HPDE6-E6E7 (cell line): ENCODE measurements around the gene SCNN1A.

Experiments used
- DNase-seq: peaks from one replicate; pipeline ENCODE4 v3.0.0; 2011; ENCODE audit warnings: missing footprints; ENCODE audit errors: extremely low spot score

SCNN1A gene

DNA sequence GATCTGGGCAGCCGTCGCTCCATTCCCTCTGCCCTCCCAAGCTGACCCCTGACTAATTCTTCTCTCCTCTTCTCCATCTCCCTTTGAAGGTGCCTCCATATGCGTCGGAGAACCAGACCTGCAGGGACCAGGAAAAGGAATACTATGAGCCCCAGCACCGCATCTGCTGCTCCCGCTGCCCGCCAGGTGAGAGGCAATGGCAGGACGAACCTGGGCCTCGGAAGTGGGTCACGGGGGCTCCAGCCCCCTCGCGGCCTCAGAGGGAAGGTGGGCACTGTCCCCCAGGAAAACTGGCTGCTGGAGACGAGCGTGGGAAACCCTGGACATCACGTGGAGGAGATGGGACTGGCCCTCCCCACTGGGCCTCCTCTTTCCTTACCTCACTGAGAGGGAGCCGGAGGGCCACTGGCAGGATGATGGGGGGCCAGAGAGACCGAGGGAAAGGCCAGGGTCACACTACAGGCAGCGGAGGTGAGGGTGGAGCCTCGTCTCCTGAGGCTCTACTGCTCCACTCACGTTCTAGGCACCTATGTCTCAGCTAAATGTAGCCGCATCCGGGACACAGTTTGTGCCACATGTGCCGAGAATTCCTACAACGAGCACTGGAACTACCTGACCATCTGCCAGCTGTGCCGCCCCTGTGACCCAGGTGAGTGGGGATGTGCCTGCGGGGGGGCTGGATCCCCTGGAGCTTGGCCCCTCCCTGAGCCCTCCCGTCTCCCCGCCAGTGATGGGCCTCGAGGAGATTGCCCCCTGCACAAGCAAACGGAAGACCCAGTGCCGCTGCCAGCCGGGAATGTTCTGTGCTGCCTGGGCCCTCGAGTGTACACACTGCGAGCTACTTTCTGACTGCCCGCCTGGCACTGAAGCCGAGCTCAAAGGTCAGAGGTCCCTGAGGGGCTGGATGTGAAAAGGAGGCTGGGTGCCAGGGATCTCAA, 9.4 kb upstream of the SCNN1A start:
- DNase-seq, result no peak

DNA sequence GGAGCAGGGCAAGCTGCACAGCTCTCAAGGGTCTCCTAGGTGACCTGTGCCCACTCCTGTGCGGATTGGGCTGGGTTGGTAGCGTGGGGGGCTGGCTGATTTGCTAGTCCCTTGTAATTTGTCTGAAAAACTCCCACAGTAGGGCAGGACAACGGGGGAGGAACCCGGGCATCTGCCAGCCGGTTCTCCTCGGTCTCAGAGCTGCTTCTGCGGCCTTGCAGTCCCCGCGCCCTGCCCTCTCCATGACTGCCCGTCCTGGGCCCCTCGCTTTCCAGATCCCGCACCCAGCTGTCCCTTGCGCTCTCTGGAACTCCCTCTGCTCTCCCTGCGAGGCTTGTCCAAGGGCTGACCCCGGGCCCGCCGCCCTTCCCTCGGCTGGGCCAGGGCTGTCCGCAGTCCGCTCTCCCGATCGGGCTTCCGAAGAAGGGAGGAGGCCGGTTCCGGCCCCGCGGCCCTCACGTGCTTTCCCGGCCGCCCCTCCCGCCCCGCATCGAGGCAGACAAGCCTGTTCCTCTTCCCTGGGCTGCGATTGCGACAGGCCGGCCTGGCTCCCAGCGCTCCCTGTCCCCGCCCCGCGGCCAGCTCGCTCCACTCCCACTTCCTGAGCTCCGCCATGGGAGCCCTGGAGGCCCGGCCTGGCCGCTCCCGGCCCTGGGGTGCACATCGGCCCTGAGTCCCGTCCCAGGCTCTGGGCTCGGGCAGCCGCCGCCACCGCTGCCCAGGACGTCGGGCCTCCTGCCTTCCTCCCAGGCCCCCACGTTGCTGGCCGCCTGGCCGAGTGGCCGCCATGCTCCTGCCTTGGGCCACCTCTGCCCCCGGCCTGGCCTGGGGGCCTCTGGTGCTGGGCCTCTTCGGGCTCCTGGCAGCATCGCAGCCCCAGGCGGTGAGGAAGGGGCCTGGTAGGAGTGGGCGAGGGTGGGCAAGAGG, 8.5 kb upstream of the SCNN1A start, which contains the start of gene LTBR:
Gene LTBR, plus strand, starts transcription at position 591 of the 927 bp plus-strand sequence. Its CDS starts 197 bp downstream, at position 788.
- peak; percentile 93 for DNase-seq

DNA sequence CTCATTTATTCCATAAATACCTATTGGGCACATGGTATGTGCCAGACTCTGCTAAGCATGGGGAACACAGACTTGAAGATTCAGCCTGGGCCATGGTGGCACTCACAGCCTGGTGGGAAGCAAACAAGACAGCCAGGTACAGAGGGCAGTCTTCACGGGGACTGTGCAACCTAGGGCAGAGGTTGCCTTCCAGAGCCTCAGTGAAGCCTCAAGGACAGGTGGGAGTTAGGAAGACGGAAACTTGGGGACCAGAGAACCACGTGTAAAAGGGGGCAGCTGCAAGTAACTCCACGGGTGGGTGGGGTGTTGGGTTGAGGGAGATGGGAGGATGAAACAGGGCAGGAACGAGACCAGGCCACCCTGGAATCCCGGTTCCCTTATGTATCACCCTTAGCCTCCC, 7.6 kb upstream of the SCNN1A start:
- no peak for DNase-seq

DNA sequence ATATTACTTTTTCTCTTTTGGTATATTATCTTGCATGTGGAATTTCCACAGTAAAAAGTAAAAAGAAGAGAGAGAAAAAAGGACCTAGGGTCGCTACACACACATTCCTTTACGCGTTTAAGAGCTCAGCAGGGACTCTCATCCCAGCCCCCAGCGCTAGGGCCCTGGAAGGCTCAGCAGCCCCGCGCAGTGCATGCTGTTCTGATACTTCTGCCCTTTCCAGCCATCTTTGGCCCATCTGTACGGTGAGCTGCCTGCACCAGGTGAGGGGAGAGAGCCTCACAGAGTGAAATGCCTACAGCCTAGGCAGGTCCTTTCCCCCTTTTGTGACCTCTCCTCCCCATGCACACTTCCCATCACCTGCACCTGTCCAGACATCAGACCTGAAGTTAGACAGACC, 7.0 kb upstream of the SCNN1A start:
- no peak for DNase-seq

DNA sequence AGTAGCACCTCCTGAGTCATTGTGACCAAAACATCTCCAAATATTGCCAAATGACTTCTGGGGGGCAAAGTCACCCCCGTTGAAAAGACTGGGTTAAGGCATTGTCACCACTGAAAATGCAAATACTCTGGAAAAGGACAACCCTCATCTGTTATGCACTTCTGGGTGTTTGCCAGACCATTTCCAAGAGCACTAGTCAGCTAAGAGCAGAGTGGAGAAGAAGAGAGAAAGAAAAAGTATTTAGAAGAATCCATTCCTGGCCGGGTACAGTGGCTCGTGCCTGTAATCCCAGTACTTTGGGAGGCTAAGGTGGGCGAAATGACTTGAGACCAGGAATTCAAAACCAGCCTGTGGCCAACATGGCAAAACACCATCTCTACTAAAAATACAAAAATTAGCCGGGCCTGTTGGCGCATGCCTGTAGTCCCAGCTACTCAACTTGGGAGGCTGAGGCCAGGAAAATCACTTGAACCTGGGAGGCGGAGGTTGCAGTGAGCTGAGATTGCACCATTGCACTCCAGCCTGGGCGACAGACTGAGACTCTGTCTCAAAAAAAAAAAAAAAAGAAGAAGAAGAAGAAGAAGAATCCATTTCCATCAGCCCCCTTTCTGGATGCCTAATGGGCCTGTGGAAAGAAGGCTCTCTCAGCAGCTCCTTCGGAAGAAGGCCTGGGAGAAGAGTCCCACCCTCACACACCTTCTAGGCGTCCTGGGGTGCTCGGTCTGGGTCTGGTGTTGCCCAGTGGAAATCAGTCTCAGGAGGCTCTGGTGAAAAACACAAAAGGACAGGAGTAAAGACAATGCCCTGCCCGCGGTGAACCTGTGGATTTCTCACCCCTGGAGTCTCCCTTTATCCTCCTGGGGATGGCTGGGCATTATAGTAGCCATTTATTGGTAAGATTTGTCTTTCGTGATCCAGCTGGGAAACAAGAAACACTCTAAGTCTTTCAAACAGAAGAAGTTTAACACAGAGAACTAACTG, 5.1 kb upstream of the SCNN1A start:
- DNase-seq, result no peak

DNA sequence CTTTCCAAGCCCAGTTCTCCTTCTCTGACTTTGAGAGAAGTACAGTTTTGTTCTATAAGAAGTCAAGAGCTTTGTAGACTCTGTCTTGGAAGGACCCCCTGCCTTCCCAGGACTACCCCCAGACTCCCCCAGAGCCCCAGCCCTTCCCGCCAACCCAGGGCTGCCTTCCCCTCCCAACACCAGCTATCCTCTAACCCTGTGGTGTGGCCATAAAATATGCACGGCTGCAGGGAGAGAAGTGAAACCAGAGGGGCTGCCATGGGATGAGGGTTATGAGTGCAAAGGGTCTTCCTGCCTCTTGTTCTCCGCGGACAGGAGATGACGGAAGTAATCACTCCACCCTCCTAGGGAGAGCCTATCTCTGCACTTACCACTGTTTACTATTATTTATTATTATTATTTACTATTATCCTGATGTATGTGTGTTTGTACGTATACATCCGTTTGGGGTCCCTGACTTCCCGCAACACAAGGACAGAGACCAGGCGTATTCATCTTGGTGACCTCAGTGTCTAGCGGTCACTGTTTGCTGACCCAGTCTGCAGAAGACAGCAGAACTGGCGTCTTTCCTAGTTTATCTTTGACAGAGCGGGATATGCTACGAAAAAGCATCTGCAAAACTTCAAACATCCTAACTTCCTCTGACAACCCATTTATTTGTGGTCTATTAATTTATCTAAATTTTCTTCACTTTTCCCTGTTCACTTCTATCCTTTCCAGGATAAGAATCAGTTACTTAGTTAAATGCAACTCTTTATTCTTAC, 3.5 kb upstream of the SCNN1A start:
- no peak for DNase-seq

DNA sequence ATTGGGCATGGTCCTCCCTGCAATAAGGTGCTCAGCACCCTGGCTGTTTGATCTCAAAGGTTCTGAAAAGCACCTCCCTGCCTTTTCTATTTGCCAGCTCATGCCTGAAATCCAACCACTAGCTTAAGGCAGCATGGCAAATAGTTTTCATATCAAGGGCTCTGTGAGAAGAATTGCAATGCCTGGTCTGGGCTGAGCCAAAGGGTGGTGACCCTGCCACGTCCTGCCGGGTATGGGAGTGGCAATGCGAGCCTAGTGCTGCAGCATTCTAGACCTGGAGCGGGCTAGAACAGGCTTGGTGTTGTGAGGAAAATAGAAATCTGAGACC, 2.3 kb upstream of the SCNN1A start:
- DNase-seq, result no peak

DNA sequence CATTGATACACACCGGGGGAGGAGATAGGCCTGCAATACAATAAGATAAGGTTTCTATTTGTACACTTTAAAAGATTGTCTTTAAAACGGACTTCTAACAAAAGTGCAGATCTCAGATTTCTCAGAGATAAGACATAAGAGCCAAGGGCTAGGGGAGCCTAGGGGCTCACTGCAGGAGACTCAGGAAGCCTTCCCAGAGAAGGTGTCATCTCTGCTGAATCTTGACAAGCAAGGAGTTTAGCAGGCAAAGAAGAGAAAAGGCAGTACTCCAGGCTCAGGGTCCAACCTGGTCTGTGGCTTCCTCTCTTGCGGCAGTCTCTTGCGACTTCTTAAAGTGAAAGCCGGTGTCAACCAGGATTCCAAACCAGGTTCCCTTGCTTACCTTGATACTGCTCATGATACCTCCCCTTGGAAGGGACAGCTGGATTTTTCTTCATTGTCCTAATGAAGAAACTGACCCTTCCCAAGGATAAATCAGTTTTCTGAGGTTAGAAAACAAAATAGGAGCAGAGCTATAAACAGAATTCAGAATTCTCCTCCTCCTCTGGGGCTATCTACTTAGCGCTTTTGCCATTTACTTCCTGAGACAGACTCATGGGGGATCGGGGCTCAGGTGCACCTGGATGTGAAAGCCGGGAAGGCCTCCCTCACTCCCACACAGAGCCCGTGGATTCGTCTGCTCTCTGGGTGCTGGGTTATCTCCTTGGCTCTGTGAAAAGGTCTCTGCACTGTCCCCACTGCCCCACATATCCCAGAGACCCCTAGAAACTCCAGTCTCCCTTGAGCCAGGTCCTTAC, 1.7 kb upstream of the SCNN1A start:
- DNase-seq, result no peak

DNA sequence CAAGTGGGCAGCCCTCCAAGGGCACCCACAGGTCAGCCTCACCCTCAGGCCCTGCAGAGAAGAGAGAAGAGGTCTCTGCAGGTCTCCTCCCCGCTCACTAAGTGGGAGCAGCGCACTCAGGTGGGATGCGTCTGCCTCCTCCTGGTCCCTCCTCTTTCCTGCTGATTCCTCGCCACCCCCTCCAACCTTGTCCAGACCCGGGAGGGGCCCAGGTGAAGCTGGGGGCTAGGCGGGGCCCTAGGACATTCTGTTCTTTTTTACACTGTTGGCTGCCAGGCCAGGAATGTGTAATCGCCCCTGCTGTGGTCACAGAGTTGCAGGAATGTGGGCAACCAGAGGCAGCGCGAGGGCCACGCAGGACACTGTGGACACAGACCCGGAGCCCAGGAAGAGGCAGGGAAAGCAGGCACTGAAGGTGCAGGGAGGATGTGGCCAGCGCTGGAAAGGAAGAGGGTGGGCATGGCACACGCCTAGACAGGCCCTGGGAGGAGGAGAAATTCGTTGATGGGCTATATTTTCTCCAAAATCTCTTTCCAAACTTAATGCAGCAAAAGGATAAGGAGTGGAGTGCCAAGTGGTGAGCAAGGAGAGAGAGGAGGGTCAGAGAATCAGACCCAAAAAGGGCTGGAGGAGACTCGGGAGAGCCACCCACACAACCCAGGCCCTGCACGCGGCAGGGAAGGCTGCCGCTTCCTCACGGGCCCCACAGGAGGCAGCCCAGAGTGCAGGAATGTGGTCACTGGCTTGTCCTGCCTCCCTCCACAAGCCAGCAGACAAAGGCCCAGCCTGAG, 911 bp upstream of the SCNN1A start:
- DNase-seq, result peak; percentile 59

DNA sequence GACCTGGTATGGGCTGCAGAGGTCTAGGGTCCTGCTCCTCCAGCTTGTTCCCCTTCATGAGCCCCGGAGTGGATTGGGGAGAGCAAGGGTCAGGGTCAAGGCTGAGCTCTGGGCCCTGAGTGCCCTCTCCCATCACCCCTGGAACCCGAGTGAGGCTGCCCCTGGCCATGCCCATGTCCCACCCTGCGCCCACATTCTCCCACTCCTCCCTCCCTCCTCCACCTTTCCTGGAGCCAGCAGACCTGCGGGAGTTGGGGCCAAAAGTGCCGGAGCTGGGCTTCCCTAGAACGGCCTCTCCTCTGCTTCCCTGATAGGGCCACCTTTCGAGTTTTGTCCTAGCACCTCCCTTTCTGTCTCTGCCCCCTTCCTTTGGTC, 590 bp downstream of the SCNN1A start:
- no peak for DNase-seq

DNA sequence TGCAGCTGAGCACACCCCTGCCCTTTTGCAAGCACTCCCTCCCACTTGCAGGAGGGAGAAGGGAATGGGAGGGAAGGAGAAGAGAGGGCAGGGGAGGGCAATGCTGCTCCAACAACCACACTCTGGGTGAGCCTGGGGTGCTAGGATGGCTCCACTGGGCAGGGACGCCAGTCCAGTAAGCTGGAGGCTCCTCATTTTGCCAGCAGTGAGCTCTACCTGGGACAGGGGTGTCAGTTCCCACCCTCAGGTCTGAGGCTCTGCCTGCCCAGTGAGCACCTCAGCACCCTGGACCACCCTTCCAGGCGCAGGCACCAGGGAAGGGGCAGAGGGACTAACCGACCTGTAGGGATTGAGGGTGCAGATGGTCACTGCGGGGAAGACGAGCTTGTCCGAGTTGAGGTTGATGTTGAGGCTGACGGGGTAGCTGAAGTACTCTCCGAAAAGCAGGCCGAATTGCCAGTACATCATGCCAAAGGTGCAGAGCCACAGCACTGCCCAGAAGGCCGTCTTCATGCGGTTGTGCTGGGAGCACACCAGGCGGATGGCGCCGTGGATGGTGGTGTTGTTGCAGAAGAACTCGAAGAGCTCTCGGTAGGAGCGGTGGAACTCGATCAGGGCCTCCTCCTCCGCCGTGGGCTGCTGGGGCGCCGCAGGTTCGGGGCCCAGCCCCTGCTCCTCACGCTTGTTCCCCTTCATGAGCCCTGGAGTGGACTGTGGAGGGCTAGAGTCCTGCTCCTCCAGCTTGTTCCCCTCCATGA, 1.2 kb downstream of the SCNN1A start:
- no peak for DNase-seq

DNA sequence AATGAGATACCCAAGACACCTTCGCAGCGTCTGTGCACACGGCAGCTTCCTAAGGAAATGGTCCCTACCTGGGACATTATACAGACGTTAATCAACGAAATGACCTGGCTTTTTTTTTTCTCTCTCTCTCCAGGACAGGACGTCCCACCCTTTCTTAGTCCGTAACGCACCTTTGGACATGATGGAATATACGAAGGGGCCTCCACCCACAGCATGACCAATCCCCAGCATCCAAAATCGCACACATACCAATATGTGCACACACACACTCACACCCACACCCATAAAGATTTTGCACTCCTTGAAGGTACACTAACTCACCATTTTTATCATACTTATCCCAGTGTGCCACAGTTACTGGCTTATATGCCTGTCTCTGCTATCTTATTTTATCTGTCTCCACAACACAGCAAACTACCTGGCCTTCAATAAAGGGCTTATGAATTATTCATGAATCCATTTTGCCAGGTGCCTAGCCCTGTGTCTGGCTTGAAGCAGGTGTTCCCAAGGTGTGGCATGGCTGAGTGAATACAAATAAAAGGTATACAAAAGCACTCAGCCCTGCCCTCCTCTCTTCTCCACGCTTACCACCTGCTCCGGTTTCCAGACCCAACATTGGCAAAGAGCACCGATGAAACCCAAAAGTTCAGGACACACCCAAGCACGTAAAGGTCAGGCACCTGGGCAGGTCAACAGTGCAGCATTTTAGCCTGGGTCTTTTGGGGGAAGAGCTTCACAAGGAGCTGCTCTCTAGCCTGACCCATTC, 2.2 kb downstream of the SCNN1A start:
- DNase-seq, result no peak

DNA sequence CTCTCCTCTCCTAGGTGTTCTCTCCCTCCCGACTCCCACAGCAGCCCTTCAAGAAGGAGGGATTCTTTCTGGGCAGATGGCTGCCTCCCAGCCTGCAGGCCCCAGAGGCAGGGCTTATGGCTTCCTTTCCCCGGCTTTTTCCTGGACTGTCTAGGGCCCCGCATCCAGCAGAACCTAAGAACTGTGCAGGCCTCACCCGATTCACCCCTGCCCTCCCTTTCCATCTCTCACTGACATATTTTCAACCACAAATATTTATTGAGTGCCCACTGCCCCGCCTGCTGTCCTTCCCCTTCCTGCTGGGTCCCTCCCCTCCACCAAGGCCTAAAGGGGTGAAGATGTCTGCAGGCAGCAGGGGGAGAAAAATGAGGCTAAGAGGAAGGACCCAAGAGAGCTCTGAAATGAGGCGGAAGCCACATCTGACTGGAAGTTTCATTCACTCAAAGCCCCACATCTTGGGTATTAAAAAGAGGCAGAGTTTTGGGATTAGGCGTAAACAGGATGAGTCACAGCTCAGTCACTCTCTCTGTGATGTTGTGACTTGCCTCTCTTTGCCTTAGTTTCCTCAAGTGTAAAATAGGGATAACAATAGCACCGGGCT, 2.9 kb downstream of the SCNN1A start:
- DNase-seq, result peak; percentile 66

DNA sequence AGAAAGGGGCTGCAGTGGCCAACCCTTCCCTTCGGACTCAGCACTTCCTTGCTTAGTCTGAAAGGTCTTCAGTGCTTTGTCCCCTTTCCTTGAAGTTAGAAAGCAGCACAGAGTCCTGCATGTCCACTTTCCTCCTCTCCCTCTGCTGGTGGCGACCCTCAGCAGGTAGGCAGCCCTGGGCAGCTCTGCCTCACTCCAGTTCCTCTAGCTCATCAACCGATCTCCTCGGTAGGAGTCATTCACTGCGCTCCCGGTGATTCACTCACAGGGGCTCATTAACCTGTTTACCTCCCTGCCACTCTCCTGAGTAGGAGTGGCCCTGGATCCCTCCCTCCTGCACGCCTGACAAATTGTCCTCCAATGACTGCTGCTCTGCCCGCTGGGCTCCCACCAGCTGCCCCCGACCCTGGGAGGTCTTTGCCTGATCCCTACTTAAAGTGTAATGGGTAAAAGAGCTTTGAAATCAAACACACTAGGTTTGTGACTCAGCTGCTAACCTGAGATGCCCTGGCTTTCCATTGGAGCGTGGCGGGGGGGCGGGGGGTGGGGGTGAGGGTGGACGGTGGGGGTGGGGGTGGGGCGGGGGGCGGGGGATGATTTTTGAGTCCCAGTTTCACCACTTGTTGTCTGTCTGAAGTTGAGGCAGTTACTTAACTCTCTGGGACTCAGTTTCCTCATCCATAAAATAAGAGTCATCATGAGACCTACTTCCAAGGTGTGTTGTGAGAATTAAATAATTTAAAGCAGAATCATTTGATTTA, 4.2 kb downstream of the SCNN1A start:
- peak; percentile 97 for DNase-seq

DNA sequence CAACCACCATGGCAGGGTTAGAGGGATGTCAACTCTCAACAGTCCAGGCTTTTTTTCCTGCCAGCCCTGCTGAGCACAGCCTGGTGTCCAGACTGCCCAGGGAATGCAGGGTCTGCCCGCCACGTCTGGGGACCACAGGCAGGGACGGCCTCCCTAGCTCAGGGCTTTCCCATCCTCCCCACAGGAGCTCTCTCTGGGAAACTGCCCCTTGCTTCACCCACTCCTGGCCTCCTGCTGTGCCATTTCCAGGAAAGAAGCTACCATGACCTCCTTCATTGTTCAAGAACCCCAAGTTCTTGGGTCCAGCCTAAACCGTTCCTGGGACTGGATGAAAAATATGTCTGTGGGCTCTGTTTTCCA, 4.8 kb downstream of the SCNN1A start:
- DNase-seq, result no peak

DNA sequence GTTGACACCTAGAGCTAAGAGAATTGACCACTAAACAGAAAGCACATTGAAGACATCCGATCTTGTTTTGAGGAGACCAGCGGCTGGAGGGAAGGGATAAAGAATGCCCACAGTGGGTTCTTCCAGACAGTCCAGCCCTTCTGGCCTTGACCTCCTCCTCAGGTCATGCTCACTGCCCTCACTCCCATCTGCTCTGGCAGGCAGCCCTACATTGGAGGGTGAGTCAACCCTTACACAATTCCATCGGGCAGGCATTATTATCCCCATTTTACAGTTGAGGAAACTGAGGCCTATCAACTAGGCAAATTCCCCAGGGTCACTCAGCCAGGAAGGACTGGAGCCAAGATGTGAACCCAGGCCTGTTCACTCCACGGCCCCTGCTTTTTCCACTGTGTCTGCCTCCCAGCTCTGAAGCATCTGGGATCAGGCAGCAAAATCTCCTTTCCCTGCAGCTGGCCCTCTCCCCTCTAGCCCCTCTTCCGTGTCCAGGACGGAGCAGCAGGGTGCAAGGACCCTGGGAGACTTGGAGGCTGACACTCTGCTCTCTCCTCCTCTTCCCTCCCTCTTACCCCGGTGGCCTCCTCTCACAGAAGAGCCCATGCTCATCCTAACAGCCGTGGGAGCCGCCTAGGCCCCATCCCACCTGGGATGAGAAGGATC, 5.3 kb downstream of the SCNN1A start:
- DNase-seq, result no peak
